Measurements from ENCODE around the gene FKBP3.
"Not testable (repeated sequence)": the region's sequence is repeated elsewhere in the genome, so short reads cannot be mapped to it uniquely, and the experiment has no call there.

FKBP3 gene

GRCh38 chr14:45134051-45134958 is at the start of gene FKBP3:
TSS of gene FKBP3 (minus strand) at chr14:45134481. CDS start at chr14:45134456, 25 bp downstream.
- peak; percentile 79 for DNase-seq (ENCODE audit: low spot score)

- DNase-seq (ENCODE audit: low spot score), result no peak
These were observed 47.5 kb upstream of the FKBP3 start for GRCh38 chr14:45181806-45182205.

GRCh38 chr14:45181329-45181728 is 47.0 kb upstream of the FKBP3 start:
- no peak for DNase-seq (ENCODE audit: low spot score)

DNA sequence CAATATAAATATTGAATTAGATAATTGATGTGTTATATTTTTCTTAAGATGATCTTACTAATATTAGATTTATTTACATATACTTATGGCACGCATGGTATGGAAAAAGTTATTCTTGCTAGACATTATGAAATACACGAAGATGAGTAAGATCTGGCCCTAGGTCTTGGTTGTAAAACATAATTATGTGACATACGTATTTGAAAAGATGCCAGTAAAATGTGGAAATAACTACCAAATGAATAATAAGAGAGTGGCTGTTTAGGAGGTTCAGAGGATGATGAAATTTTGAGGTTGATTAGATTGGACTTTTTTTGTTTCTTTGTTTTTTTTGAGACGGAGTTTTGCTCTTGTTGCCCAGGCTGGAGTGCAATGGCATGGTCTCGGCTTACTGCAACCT is 42.8 kb upstream of the FKBP3 start:
- DNase-seq (ENCODE audit: low spot score), result no peak

DNA sequence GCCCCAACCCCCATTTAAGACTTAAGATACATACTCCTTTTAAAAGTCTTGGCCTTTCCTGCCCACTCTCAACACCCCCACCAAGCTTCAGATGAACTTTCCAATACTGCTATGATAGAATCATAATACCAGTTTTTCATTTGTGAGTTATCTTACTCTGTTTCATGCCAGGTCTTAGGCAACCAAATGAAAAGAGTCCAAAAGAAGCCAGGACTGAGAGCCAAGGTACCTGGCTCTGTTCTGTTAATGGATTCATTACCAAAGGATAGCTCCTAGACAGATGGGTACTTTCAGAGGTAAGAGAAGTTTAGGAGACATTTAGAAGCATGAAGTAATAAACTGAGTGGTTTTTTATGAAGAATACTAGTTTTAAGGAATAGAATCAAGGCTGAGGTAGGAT is 35.6 kb upstream of the FKBP3 start:
- DNase-seq (ENCODE audit: low spot score), result no peak

DNA sequence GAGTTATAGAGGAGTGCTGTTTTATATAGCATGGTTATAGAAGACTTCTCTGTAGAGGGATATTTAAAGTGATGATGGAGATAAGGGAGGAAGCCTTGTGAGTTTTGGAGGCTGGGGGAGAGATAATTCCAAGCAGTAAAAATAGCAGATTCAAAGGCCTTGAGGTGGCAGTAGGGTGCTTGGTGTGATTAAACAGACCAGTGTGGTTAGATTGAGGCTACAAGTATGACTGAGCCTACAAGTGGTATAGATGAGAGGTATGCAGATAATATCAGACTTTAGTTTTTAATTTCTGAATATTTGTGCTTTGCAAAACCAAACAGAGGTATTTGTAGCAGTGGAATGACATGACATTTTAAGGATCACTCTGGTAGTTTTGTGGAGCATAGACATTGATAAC is 21.8 kb upstream of the FKBP3 start:
- no peak for DNase-seq (ENCODE audit: low spot score)

GRCh38 chr14:45150386-45150890 is 16.2 kb upstream of the FKBP3 start:
- DNase-seq (ENCODE audit: low spot score), result no peak

DNA sequence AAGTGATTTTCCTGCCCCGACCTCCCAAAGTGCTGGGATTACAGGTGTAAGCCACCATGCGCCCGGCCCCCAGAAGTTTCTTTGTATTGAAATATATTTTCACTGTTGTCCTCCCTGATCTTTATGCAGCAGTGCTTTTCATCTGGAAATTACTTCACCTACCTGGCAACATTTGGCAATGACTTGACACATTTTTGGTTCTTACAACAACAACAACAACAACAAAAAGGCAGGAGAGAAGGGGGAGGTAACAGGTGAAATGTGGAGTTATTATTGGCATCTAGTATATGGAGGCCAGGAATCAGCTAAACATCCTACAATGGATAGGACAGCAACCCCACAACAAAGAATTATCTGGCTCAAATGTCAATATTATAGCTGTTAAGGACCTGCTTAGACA is 15.3 kb upstream of the FKBP3 start:
- no peak for DNase-seq (ENCODE audit: low spot score)

GRCh38 chr14:45145214-45145613 is 10.9 kb upstream of the FKBP3 start:
- no peak for DNase-seq (ENCODE audit: low spot score)

- no peak for DNase-seq (ENCODE audit: low spot score)
These were observed 10.4 kb upstream of the FKBP3 start for GRCh38 chr14:45144658-45145057.

DNA sequence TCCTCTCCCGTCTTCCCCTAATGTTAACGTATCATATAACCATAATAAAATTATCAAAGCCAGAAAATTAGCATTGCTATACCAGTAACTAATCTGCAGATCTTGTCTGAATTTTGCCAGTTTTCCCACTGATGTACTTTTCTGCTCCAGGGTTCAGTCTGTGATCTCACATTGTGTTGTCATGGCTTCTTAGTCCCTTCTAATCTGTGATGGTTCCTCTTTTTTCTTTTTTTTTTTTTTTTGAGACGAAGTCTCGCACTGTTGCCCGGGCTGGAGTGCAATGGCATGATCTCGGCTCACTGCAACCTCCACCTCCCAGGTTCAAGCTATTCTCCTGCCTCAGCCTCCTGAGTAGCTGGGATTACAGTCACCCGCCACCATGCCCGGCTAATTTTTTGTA is 7.8 kb upstream of the FKBP3 start:
- not testable (repeated sequence) for DNase-seq (ENCODE audit: low spot score)

GRCh38 chr14:45140661-45141187 is 6.4 kb upstream of the FKBP3 start:
- DNase-seq (ENCODE audit: low spot score), result no peak

GRCh38 chr14:45136399-45136798 is 2.1 kb upstream of the FKBP3 start:
- no peak for DNase-seq (ENCODE audit: low spot score)

DNA sequence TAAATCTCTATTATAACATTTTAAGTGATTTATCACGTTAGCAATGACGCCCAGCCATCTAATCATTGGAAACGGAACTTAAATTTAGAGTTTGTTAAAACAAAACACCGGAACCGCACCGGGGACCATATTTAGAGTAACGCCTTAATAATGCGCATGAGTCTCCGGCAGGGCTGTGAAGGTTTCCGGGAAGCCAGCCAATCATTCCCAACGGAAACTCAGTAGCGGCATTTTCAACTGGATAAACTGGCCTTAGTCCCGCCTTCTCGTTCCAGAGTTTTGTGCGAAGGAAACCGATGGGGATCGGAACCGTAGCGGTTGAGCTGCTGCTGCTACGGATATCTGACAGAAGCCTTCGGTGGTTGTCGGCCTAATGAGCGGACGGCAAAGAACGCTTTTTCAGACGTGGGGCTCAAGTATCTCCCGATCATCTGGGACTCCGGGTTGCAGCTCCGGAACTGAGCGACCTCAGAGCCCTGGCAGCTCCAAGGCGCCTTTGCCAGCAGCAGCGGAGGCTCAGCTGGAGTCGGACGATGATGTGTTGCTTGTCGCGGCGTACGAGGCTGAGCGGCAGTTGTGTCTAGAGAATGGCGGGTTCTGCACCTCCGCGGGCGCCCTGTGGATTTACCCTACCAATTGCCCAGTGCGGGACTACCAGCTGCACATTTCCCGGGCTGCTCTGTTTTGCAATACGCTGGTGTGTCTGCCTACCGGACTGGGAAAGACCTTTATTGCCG is 1.5 kb upstream of the FKBP3 start, which contains the start of gene FANCM:
Gene FANCM (plus strand): TSS at position 272 of the 737 bp plus-strand sequence. CDS start 102 bp downstream, at position 374.
- DNase-seq (ENCODE audit: low spot score), result peak; percentile 74

DNA sequence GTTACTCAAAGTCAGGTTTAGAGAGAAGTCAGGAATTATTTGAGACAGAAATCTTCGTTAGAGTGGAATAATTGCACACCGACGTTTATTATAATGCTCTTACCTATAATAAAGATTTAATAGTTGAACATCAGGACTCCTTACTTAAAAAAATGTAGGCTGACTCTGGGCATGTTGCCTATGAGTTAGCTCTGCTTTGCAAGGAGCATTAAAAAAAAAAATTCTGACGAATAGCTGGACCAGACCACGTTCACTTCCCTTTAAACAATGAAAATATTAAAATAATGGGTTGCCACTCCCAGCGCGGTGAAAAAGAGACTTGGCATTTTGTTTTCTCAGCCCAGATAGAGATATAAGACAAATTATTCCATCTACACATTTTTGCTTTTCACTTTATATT is 875 bp upstream of the FKBP3 start:
- DNase-seq (ENCODE audit: low spot score), result no peak

GRCh38 chr14:45133683-45134050 is 614 bp downstream of the FKBP3 start:
- DNase-seq (ENCODE audit: low spot score), result no peak

- DNase-seq (ENCODE audit: low spot score), result no peak
These were observed 5.2 kb downstream of the FKBP3 start for GRCh38 chr14:45128963-45129629.

GRCh38 chr14:45125754-45126153 is 8.5 kb downstream of the FKBP3 start:
- no peak for DNase-seq (ENCODE audit: low spot score)

- no peak for DNase-seq (ENCODE audit: low spot score)
These were observed 11.0 kb downstream of the FKBP3 start for GRCh38 chr14:45123271-45123670.

DNA sequence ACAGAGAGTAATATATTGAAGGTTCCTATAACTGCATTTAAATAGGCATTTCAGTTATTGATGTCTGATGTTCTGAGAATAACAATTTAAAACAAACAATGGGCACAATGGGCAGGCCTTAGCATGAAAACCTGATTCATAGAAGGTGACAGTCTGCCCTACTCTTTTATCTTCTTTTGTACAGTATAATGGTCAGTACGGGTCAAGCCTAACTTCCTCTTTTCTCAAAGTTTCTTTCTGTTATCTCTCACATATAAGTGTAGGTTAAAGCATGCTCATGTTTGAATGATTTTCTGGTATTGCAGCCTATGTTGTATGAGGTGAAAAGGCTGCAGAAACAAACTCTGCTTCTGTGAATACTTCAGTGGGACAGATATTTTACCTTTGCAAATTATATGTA is 14.2 kb downstream of the FKBP3 start:
- no peak for DNase-seq (ENCODE audit: low spot score)

- DNase-seq (ENCODE audit: low spot score), result no peak
These were observed 15.7 kb downstream of the FKBP3 start for GRCh38 chr14:45118594-45118993.

DNA sequence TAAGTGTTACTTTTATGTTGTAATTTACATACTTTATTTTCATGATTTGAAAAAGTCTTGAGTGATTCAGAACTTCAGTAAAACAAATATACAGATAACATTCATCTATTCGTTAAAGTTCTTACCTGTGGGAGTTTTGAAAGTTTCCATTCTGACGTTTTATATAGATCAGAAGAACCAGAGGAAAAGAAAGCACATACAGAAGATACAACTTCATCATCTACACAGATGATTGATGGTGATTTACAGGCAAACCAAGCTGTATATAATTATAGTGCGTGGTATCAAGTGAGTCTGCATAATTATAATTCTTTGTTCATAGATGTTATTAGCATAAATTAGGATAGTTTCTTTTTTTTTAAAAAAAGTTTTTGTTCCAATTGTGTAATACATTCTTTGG is 20.0 kb downstream of the FKBP3 start:
- no peak for DNase-seq (ENCODE audit: low spot score)
